HG03175 (cell line): ENCODE data around the gene C2CD4A.

Source experiments
- ATAC-seq: cut with Tn5 transposase; IDR thresholded peaks from one replicate; pipeline ENCODE4 v1.9.1; 2021; ENCODE audit warnings: mild to moderate bottlenecking, moderate library complexity; ENCODE audit not compliant: unreplicated experiment

C2CD4A gene

DNA sequence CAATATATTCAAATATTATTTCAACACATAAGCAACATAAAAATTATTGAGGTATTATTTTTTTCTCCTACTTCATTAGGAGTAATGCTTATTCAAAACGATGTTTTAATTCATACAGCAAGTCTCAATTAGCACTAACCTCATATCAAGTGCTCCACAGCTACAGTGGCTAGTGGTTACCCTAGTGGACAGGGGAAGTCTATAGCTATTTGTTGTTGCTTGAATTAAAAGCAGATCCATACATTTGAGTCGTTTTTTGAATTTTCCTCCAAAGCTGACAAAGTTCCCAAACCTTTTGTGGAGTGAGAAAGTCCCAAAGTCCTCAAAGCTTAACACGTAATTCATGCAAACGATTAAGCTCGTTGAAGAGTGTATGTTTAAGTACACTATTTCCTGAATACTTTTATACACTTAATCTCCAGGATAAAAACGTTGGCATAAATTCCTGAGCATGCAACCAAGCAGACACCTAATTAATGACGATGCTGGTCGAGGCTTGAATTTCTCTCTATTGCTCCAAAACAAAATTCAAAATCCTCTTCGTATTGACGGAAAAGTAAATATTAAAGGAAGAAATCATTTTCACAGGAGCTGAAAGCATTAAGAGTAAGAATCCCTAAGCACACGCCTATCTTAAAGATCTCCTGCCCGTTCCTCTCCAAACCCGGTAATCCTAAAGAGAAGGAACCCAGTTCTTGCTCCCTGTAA lies 7.5 kb upstream of the C2CD4A start:
- ATAC-seq = no peak

DNA sequence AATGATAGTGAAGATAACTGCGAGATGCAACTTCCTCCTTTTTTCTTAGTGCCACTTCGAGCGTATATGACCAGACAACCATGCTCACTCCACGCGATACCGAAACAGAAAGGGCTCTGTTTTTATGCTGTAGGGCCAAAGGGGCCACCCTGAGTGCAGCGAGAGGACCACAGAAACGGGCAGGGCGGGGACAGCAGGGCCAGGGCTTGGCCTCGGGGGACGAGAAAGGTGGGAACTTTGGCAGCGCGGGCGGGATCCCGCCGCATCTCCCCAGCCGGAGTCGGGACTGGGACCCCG lies 7.0 kb upstream of the C2CD4A start:
- peak; percentile 75 for ATAC-seq

GRCh38 chr15:62060113-62060895 lies 6.5 kb upstream of the C2CD4A start, which contains the start of gene VPS13C:
Gene VPS13C (minus strand): TSS chr15:62060447. CDS start chr15:62060374, 73 bp downstream.
- peak; percentile 86 for ATAC-seq

- ATAC-seq = no peak
Observed at GRCh38 chr15:62060896-62061280, 5.9 kb upstream of the C2CD4A start.

- no peak for ATAC-seq
Observed at GRCh38 chr15:62063825-62064635, 2.7 kb upstream of the C2CD4A start.

GRCh38 chr15:62067448-62068044 lies 769 bp downstream of the C2CD4A start:
- ATAC-seq = peak; percentile 37

DNA sequence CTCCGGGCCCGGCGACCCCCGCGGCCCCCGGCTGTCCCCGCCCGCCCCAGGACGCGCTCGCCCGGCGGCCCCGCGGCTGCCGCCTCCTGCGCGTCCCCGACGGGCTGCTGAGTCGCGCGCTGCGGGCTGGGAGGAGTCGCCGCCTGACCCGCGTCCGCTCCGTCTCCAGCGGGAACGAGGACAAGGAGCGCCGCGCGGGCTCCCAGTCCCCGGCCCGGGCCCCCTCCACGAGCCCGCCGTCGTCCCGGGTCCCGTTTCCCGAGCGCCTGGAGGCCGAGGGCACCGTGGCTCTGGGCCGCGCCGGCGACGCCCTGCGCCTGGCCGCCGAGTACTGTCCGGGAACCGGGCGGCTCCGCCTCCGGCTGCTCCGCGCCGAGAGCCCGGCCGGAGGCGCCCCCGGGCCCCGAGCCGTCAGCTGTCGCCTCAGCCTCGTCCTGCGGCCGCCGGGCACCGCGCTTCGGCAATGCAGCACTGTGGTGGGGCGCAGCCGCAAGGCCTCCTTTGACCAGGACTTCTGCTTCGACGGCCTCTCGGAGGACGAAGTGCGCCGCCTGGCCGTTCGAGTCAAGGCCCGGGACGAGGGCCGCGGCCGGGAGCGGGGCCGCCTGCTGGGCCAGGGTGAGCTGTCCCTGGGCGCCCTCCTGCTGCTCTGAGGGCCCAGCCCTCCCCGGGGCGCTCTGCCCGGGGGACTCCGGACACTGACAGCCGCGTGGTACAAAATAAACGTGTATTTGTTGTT lies 1.5 kb downstream of the C2CD4A start:
- ATAC-seq = peak; percentile 37

DNA sequence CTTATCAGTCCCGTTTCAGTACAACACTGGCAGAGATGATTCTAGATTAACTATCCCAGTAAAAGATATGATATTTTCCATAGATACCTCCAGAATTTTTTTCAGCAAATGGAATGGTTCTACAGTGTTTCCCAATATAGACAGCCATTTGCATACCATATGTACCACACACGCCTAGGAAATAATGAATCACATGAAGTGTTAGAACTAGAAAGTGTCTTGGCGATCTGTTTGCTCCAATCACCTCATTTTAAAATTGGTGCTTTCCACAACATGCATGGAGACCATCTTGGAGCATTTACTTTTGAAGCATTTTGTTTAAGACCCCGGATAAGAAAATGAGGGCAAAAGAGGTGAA lies 2.0 kb downstream of the C2CD4A start:
- no peak for ATAC-seq

DNA sequence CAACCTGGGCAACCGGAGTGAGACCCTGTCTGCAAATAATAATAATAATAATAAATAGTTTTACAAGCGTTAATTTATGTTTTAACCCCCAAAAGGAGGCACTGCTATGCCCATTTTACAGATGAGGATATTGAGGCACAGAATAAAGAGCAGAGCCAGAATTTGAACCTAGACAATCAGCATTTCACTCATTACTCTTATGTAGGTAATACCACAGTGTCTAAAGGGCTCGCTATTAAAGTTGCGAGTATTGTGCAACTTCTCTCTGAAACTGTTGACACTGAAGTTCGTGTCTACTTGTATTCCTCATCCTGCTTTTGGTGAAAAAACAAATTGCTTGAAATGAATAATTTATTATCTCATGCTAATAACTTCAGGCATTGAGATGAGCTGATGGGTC lies 2.8 kb downstream of the C2CD4A start:
- no peak for ATAC-seq

DNA sequence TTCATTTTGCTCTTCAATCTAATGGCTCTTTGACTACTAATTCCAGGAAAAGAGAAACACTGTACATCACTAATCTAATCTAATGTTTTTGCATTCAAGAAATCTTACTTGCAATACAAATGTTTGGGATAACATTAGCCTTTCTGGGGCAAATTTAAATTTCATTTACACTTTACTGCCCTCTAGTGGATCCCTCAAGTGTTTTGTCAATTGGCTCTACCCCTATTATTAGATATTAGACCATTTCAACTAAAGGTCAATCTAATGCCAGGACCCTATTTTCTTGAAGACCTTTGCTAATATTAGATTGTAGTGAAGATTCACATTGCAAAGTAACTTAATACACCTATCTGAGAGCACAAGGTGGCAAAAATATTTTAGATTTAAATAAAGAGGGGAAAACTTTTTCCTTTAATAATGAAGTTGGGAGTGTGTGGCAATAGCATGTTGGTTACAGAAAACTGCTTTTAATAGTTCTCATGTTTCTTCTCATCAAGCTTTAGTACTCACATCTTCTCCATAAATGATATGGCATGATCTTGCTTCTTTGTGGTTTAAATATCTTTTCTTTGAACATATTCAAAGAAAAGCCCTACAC lies 5.0 kb downstream of the C2CD4A start:
- no peak for ATAC-seq

DNA sequence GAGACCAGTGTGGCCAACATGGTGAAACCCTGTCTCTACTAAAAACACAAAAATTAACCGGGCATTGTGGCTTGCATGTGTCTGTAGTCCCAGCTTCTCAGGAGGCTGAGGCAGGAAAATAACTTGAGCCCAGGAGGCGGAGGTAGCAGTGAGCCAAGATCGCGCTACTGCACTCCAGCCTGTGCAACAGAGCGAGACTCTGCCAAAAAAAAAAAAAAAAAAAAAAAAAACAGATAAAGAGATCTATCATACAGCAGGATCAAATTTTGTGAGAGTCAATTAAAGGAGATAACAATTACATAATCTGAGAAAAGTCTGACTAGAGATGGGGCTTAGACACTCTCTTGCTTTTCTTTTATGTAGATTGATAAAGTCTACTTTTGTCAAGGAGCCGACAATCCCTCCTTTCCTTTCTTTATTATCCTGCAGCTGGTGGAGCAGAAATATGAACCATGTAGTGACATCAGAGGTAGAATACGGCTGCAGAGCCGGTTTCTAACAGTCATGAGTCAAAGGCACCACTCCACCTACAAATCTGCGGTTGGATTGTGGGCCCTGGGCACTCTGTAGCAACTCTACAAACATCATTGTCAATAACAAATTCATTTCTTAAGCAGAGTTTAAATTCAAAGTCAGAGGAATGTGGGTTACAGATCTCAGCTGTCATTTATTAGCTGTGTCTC lies 9.0 kb downstream of the C2CD4A start:
- ATAC-seq = no peak

DNA sequence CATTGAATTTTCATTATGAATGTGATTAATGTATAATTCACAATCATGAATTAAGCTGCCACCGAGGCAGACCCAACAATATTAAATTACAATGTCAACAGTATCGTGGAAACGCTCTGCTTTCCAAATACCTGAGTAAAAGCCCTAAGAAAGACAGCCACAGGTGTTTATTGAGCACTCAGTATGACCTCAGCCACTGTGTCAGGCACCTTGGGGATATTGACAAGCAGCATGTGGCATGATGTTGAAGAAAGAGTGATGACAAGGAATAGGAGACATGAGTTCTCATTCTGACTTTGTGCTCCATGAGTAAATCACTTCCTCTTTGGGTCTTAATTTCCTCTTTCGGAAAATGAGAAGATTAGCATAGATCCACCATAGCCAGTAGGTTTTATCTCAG lies 12.8 kb downstream of the C2CD4A start:
- no peak for ATAC-seq

GRCh38 chr15:62083194-62084154 lies 16.7 kb downstream of the C2CD4A start:
- no peak for ATAC-seq

- ATAC-seq = no peak
Observed at GRCh38 chr15:62085740-62086139, 19.0 kb downstream of the C2CD4A start.

GRCh38 chr15:62087671-62088352 lies 21.0 kb downstream of the C2CD4A start:
- no peak for ATAC-seq

- ATAC-seq = no peak
Observed at GRCh38 chr15:62088353-62088693, 21.5 kb downstream of the C2CD4A start.

GRCh38 chr15:62089616-62090015 lies 22.8 kb downstream of the C2CD4A start:
- no peak for ATAC-seq

DNA sequence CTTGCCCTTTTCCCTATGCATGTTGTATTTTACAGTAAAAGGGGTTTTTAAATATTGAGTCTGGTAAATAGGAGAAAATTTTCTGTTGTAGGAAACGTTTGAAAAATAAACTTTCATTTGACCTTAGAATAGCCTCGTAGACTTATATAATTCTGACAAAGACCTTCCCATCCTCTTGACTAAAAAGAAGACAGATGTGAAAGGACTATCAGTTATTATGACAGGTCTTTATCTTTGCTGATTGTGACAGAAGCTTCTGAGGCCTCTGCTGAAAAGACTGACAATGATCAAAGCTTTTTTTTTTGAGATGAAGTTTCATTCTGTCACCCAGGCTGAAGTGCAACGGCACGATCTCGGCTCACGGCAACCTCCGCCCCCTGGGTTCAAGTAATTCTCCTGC lies 24.2 kb downstream of the C2CD4A start:
- no peak for ATAC-seq
